HFFc6 (cell line): ENCODE measurements around the gene MTFR1L. TPM values are rescaled to one million over a fixed set of nuclear protein-coding genes. Genes with fewer than 3 reads are reported as not detected.

ENCODE experiments used
- DNase-seq: peaks from one replicate; pipeline ENCODE4 v3.0.0-alpha.2; 2018
- H3K27ac Mint-ChIP-seq: 2 replicates; pipeline ENCODE4 v1.8.0; 2020; ENCODE audit warnings: mild to moderate bottlenecking, mixed read lengths
- H3K27me3 Mint-ChIP-seq: 2 replicates; pipeline ENCODE4 v1.8.0; 2021; ENCODE audit warnings: mild to moderate bottlenecking, moderate library complexity, mixed read lengths; ENCODE audit not compliant: insufficient read depth
- H3K36me3 Mint-ChIP-seq: 2 replicates; pipeline ENCODE4 v1.8.0; 2021; ENCODE audit warnings: low read depth, mixed read lengths
- H3K4me1 Mint-ChIP-seq: 2 replicates; pipeline ENCODE4 v1.8.0; 2020; ENCODE audit warnings: low read depth, mixed read lengths
- H3K4me3 Mint-ChIP-seq: 2 replicates; pipeline ENCODE4 v1.8.0; 2020; ENCODE audit warnings: mild to moderate bottlenecking, moderate library complexity, mixed read lengths
- H3K9me3 Mint-ChIP-seq: 2 replicates; pipeline ENCODE4 v1.8.0; 2020; ENCODE audit warnings: mild to moderate bottlenecking, mixed read lengths
- total RNA-seq, 6 experiments: library from RNA; stranded (reverse); fragmentation: NEBNext Ultra II Directional; extraction: Animal tissue kit (Norgen Biotek cat#: 25700); gene quantifications; 2 replicates in 1 of 6; 3 replicates in 5 of 6; pipeline ENCODE4 v1.2.3, GENCODE V29; 2021
- TF ChIP-seq, protein P1 (sequence below): fragments of 200-600 bp; sonication (generic); IDR thresholded peaks from 2 replicates; pipeline ENCODE4 v1.5.0; 2021; ENCODE audit warnings: antibody characterized with exemption, mild to moderate bottlenecking

The MTFR1L gene
- total RNA-seq, 6 experiments from 2014 or later: 52.4 to 69.1 (median 59.1) TPM

DNA sequence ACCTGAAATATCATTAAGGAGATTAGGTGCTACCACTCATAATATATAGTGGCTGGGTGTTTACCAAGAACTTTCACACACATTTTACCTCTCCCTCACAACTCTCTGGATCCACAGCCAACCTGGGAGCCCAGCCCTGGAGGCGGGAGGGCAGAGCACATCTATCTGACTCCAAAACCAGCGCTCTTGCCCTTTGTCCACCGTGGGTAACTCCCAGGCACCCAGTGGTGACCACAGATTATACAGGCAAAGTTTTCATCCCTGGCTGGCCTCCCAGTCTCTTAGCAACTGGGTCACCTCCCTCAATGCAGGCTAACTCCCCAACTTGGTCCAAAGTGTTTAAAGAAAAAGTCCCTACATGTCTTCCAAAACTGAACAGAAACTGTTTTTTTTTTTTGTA is 53.4 kb downstream of the MTFR1L start:
- H3K27me3 Mint-ChIP-seq: no peaks in the 10 kb centered on the region; the same call in 1 of the 2 replicates
- TF ChIP-seq, protein P1, sequence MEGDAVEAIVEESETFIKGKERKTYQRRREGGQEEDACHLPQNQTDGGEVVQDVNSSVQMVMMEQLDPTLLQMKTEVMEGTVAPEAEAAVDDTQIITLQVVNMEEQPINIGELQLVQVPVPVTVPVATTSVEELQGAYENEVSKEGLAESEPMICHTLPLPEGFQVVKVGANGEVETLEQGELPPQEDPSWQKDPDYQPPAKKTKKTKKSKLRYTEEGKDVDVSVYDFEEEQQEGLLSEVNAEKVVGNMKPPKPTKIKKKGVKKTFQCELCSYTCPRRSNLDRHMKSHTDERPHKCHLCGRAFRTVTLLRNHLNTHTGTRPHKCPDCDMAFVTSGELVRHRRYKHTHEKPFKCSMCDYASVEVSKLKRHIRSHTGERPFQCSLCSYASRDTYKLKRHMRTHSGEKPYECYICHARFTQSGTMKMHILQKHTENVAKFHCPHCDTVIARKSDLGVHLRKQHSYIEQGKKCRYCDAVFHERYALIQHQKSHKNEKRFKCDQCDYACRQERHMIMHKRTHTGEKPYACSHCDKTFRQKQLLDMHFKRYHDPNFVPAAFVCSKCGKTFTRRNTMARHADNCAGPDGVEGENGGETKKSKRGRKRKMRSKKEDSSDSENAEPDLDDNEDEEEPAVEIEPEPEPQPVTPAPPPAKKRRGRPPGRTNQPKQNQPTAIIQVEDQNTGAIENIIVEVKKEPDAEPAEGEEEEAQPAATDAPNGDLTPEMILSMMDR: no peak
- no peaks in the 10 kb centered on the region for H3K36me3 Mint-ChIP-seq
- no peak overlapping the region for H3K4me3 Mint-ChIP-seq
- no peak for DNase-seq
- no peak overlapping the region for H3K27ac Mint-ChIP-seq
- no peaks in the 10 kb centered on the region for H3K9me3 Mint-ChIP-seq
- H3K4me1 Mint-ChIP-seq: peaks cover 20% of the 10 kb centered on the region

DNA sequence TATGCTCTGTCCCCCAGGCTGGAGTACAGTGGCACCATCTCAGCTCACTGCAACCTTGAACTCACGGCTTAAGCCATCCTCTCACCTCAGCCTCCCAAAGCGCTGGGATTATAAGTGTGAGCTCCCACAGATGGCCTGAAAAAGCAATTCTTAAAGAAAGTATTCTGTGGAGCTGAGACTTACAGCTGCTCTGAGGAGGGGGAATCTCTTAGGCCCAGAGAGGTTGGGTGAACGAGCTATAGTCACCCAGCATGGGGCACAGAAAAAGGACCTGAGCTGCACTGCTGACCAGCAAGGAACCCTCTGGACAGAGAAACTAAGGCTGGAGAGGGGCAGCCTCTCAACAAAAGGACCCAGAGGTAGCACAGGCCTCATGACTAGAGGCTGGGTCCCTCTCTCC is 54.5 kb downstream of the MTFR1L start:
- H3K4me3 Mint-ChIP-seq: peak overlapping the region; percentile 91
- peaks cover 20% of the 10 kb centered on the region for H3K4me1 Mint-ChIP-seq
- TF ChIP-seq, protein P1: no peak
- no peaks in the 10 kb centered on the region for H3K9me3 Mint-ChIP-seq
- H3K27me3 Mint-ChIP-seq: no peaks in the 10 kb centered on the region; the same call in 1 of the 2 replicates
- H3K36me3 Mint-ChIP-seq: no peaks in the 10 kb centered on the region
- no peak for DNase-seq
- H3K27ac Mint-ChIP-seq: no peak overlapping the region

DNA sequence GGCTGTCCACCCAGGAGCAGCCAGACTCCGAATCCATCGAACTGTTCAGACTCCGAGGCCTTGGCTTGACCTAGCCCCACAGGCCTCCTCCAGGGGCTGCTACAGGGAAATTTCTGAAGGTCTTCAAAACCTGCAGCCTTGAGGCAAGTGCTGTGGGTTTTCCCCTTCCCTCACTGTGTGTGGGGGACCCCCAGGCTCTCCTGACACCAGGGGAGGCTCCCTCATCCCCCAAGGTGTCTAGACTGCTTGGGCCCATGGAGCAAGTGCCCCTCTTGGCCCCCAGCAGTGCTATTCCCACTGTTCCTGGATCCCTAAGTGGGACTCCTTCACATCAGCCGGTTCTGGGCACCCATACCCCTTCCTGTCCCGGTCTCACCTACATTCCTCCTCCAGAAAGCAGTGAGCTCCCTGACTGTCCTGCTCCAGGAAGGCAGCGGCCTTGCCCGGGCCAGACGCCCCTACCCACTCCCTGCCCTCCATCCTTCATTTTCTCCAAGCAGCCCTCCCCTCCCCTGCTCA is 54.9 kb downstream of the MTFR1L start:
- Mint-ChIP-seq H3K4me1 (peaks cover 20% of the 10 kb centered on the region), H3K4me3 (peak overlapping the region; percentile 91), H3K27ac (peak overlapping the region; percentile 64), H3K27me3 (peaks cover under 1% of the 10 kb centered on the region; the same call in 1 of the 2 replicates), H3K9me3 (no peaks in the 10 kb centered on the region), H3K36me3 (no peaks in the 10 kb centered on the region)
- no peak for DNase-seq
- TF ChIP-seq, protein P1: no peak

DNA sequence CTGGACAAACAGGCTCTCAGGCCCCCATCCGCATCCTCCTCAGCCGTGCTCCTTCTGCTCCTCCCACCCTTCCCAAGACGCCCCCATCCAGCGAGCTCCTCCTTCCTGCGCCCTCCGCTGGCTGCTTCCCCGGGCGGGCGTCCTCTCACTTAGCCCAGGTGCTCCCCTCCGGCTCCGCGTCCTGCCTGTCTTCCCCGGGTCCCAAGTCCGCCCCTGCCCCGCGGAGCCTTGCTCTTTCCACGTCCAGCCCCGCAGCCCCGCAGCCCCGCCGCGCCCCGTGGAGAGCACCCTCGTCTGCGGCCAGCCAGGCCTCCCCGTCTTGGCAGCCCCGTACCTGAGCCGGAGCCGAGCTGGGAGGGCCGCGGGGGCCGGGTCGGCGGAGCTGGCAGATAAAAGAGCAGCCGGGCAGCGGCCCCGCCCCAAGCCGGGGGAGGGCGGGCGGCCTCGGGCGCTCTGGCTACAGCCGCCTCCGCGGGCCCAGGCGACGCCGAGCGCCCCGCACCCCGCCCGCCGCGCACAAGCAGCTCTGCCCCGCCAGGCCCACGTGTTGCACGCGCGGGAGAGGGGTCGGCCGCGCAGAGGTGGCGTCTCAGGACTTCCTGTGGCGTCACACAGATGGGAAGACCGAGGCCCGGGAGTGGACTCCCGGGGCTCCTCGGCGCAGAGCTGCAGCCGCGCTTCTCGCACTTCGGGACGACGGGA is 55.6 kb downstream of the MTFR1L start, which contains the start of gene PAQR7:
Gene PAQR7 (minus strand): TSS at position 555 of the 702 bp plus-strand sequence. CDS start 11,869 bp downstream, outside the sequence.
- TF ChIP-seq, protein P1: peak; percentile 18; the same call in 1 of the 2 replicates
- Mint-ChIP-seq H3K4me1 (peaks cover 20% of the 10 kb centered on the region), H3K4me3 (peak within 1 kb of the TSS; percentile 91), H3K36me3 (no peaks in the 10 kb centered on the region), H3K9me3 (no peaks in the 10 kb centered on the region), H3K27me3 (peaks cover 1% of the 10 kb centered on the region; the same call in 1 of the 2 replicates), H3K27ac (peak within 1 kb of the TSS; percentile 70)
- DNase-seq: peak; percentile 67

DNA sequence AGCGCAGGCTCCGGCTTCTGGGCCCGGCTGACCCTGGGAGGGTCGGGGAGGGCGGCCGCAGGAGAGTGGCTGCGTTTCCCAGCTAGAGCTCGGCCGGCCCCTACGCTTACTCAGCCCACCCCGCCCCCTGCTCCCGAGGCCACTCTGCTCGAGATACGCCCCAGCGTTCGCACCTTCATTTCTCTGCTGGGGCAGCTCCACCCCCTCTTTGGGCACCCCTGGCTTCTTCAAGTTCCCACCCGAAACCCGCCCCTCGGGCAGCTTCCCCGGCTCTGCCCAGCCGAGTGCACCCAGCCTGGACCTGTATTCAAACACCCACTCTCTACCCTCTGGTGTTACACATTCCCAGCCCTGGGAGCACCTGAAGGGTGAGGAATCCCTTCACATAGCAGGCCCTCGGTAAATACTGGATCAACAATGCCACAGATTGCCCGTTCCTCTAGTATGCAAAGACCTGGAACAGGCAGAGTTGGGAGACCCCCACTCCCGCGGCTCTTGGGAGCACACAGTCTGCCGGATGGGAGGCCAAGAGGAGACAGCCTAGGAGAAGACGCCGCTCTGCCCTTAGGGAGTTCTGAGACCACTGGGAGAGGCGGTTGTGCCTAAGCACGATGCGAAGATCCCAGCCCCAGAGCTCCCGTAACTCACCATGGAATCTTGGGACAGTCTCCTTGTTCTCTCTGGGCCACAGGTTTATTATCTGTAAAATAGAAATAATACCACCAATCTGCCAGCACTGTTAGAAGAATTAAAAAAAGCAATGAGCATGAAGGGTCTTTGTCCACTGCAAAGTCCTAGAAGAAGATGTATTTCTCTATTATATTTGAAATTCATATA is 56.3 kb downstream of the MTFR1L start:
- H3K27ac Mint-ChIP-seq: peak overlapping the region; percentile 70

More for the DNA sequence above, 56.3 kb downstream of the MTFR1L start:
- Mint-ChIP-seq H3K36me3 (no peaks in the 10 kb centered on the region), H3K4me1 (peaks cover 20% of the 10 kb centered on the region), H3K27me3 (peaks cover 1% of the 10 kb centered on the region; the same call in 1 of the 2 replicates), H3K9me3 (no peaks in the 10 kb centered on the region), H3K4me3 (peak overlapping the region; percentile 74)
- no peak for DNase-seq
- TF ChIP-seq, protein P1: no peak
